Jurkat, Clone E6-1 (cell line): ENCODE results near the gene PIP5K1B.

Experiments used
- DNase-seq: peaks from one replicate; pipeline ENCODE4 v3.0.0-alpha.2; 2011; ENCODE audit warnings: low read depth, low spot score
- H3K4me3 ChIP-seq: 2 replicates; pipeline ENCODE4 v1.5.1; 2011; ENCODE audit warnings: mild to moderate bottlenecking, low read length, control low read depth, moderate library complexity

PIP5K1B gene

GRCh38 chr9:68925175-68925574, 220.1 kb downstream of the PIP5K1B start:
- no peak overlapping the region for H3K4me3 ChIP-seq
- no peak for DNase-seq

- no peak for DNase-seq
- H3K4me3 ChIP-seq = no peak overlapping the region
Measured at GRCh38 chr9:68927165-68927564, 222.1 kb downstream of the PIP5K1B start.

- peak; percentile 76 for DNase-seq
- no peak overlapping the region for H3K4me3 ChIP-seq
Measured at GRCh38 chr9:68931821-68932220, 226.8 kb downstream of the PIP5K1B start.

- DNase-seq = no peak
- H3K4me3 ChIP-seq = no peak overlapping the region
Measured at GRCh38 chr9:68932458-68932857, 227.4 kb downstream of the PIP5K1B start.

GRCh38 chr9:68933434-68934328, 228.6 kb downstream of the PIP5K1B start:
- no peak overlapping the region for H3K4me3 ChIP-seq
- DNase-seq = no peak

- DNase-seq = no peak
- no peak overlapping the region for H3K4me3 ChIP-seq
Measured at GRCh38 chr9:68934329-68934644, 229.2 kb downstream of the PIP5K1B start.

GRCh38 chr9:68940573-68940972, 235.5 kb downstream of the PIP5K1B start:
- H3K4me3 ChIP-seq = no peak overlapping the region
- DNase-seq = no peak

GRCh38 chr9:68941780-68942459, 236.9 kb downstream of the PIP5K1B start:
- no peak overlapping the region for H3K4me3 ChIP-seq
- DNase-seq = no peak

- no peak overlapping the region for H3K4me3 ChIP-seq
- no peak for DNase-seq
Measured at GRCh38 chr9:68942790-68943189, 237.8 kb downstream of the PIP5K1B start.

GRCh38 chr9:68947015-68947414, 242.0 kb downstream of the PIP5K1B start:
- no peak for DNase-seq
- H3K4me3 ChIP-seq = no peak overlapping the region

- H3K4me3 ChIP-seq = no peak overlapping the region
- DNase-seq = no peak
Measured at GRCh38 chr9:68947842-68948569, 243.0 kb downstream of the PIP5K1B start.

- H3K4me3 ChIP-seq = no peak overlapping the region
- no peak for DNase-seq
Measured at GRCh38 chr9:68949271-68950000, 244.4 kb downstream of the PIP5K1B start.

GRCh38 chr9:68950188-68950587, 245.1 kb downstream of the PIP5K1B start:
- no peak for DNase-seq
- H3K4me3 ChIP-seq = no peak overlapping the region

GRCh38 chr9:68950689-68951088, 245.6 kb downstream of the PIP5K1B start:
- DNase-seq = no peak
- no peak overlapping the region for H3K4me3 ChIP-seq

GRCh38 chr9:68951879-68952659, 247.0 kb downstream of the PIP5K1B start:
- no peak overlapping the region for H3K4me3 ChIP-seq

GRCh38 chr9:68953771-68954170, 248.7 kb downstream of the PIP5K1B start:
- DNase-seq = no peak
- no peak overlapping the region for H3K4me3 ChIP-seq

More at GRCh38 chr9:68951879-68952659, 247.0 kb downstream of the PIP5K1B start:
- DNase-seq = no peak

- no peak for DNase-seq
- no peak overlapping the region for H3K4me3 ChIP-seq
Measured at GRCh38 chr9:68955330-68955729, 250.3 kb downstream of the PIP5K1B start.

GRCh38 chr9:68957479-68957878, 252.4 kb downstream of the PIP5K1B start:
- no peak overlapping the region for H3K4me3 ChIP-seq
- DNase-seq = no peak

- no peak overlapping the region for H3K4me3 ChIP-seq
- no peak for DNase-seq
Measured at GRCh38 chr9:68961587-68961986, 256.5 kb downstream of the PIP5K1B start.
